Activated CD8-positive, alpha-beta T cell treated with anti-CD3 and anti-CD28 coated beads, Interleukin-2, amount 10 ng/mL, durations not matched to agents 7 days and 5 days (primary cell): ENCODE data around the gene SEC14L5. TPM values are rescaled to one million over a fixed set of nuclear protein-coding genes. Genes with fewer than 3 reads are reported as not detected.

ENCODE experiments used
- ATAC-seq: fragments of 150-1000 bp; cut with Tn5 transposase; one replicate; pipeline ENCODE4 v1.10.0; 2021; ENCODE audit warnings: moderate library complexity
- CTCF ChIA-PET: fragments of 350-600 bp; sonication (Branson Sonifier 250); formaldehyde crosslinking; loops from one replicate; lab custom pipeline; 2021; ENCODE audit warnings: antibody characterized with exemption; lab: Charles Lee
- POLR2A ChIA-PET: fragments of 350-600 bp; sonication (Branson Sonifier 250); formaldehyde crosslinking; loops from one replicate; lab custom pipeline; 2021; ENCODE audit warnings: antibody characterized with exemption; lab: Charles Lee
- DNase-seq: peaks from one replicate; pipeline ENCODE4 v3.0.0-alpha.2; 2020
- H3K27ac Mint-ChIP-seq: one replicate; pipeline ENCODE4 v1.8.0; 2021; ENCODE audit warnings: mild to moderate bottlenecking, mixed read lengths
- H3K27me3 Mint-ChIP-seq: one replicate; pipeline ENCODE4 v1.8.0; 2021; ENCODE audit warnings: low read depth, mixed read lengths
- H3K36me3 Mint-ChIP-seq: one replicate; pipeline ENCODE4 v1.8.0; 2021; ENCODE audit warnings: low read depth, mixed read lengths
- H3K4me1 Mint-ChIP-seq: one replicate; pipeline ENCODE4 v1.8.0; 2021; ENCODE audit warnings: low read depth, mixed read lengths
- H3K4me3 Mint-ChIP-seq: one replicate; pipeline ENCODE4 v1.8.0; 2021; ENCODE audit warnings: mild to moderate bottlenecking, mixed read lengths
- H3K9me3 Mint-ChIP-seq: one replicate; pipeline ENCODE4 v1.8.0; 2022; ENCODE audit warnings: mixed read lengths; ENCODE audit not compliant: insufficient read depth
- total RNA-seq, 2 experiments: library from RNA; stranded (reverse); gene quantifications; one replicate each; pipeline ENCODE4 v1.2.3, GENCODE V29; 2021

SEC14L5 gene
- total RNA-seq, 2 experiments from 2014 or later: not detected

DNA sequence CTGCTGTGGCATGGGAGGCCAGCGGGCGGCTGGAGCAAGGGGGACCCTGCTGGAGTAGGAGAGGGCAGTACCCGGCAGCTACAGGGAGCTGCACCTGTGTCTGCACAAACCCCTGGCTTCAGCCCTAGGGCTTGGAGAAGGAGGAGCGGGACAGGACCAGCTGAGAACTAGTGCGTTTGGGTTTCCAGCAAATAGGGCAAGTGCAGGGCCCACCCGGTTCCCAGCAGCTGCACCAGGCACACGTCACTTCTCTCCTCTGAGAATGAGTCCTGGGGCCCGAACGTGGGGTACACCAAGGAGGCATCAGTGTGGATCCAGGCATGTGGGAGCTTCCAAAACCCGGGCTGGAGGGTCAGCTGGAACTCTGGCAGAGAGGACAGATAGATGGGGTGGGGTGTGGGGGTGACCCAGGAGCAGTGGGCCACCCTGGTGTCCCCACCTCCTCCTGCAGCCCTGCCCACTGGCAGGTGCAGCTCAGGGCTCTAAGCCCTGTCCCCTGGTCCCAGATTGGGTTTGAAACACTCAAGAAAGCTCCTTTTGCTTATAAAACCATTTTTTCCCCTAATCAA lies 102.0 kb downstream of the SEC14L5 start:
- no peaks in the 10 kb centered on the region for H3K9me3 Mint-ChIP-seq
- ATAC-seq (no peak), DNase-seq (no peak)
- ChIA-PET CTCF (no interaction called here), POLR2A (no interaction called here)
- peaks cover 4% of the 10 kb centered on the region for H3K4me1 Mint-ChIP-seq
- H3K27me3 Mint-ChIP-seq: no peaks in the 10 kb centered on the region
- H3K27ac Mint-ChIP-seq: no peak overlapping the region
- H3K36me3 Mint-ChIP-seq: no peaks in the 10 kb centered on the region
- no peak overlapping the region for H3K4me3 Mint-ChIP-seq

DNA sequence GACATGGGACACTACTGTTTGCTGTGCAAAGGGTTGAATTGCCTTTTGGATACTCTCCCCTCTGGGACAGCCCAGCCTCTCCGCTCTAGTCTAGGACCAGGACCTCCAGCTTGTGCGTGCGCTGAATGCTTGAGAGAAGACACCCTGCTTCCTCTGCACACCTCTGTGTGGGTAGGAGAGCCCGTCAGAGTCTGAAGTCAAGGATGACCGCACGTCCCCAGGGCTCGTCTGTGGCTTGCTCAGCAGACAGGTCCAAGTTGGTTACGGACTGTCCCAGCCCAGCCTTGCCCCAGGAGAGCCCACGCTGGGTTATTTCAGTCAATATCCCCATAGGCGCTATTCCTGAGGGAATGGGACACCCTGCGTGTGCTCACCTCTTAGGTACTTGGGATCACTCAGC lies 103.9 kb downstream of the SEC14L5 start:
- Mint-ChIP-seq H3K36me3 (no peaks in the 10 kb centered on the region), H3K4me3 (no peak overlapping the region), H3K27ac (no peak overlapping the region), H3K4me1 (no peaks in the 10 kb centered on the region), H3K9me3 (no peaks in the 10 kb centered on the region), H3K27me3 (no peaks in the 10 kb centered on the region)
- no peak for ATAC-seq
- no peak for DNase-seq
- POLR2A ChIA-PET: interaction anchor here (1.5 kb wide), 1 partner anchor 9 kb away, joined by 4 read pairs; the partner anchor contains the start of gene ALG1
- CTCF ChIA-PET: no interaction called here

DNA sequence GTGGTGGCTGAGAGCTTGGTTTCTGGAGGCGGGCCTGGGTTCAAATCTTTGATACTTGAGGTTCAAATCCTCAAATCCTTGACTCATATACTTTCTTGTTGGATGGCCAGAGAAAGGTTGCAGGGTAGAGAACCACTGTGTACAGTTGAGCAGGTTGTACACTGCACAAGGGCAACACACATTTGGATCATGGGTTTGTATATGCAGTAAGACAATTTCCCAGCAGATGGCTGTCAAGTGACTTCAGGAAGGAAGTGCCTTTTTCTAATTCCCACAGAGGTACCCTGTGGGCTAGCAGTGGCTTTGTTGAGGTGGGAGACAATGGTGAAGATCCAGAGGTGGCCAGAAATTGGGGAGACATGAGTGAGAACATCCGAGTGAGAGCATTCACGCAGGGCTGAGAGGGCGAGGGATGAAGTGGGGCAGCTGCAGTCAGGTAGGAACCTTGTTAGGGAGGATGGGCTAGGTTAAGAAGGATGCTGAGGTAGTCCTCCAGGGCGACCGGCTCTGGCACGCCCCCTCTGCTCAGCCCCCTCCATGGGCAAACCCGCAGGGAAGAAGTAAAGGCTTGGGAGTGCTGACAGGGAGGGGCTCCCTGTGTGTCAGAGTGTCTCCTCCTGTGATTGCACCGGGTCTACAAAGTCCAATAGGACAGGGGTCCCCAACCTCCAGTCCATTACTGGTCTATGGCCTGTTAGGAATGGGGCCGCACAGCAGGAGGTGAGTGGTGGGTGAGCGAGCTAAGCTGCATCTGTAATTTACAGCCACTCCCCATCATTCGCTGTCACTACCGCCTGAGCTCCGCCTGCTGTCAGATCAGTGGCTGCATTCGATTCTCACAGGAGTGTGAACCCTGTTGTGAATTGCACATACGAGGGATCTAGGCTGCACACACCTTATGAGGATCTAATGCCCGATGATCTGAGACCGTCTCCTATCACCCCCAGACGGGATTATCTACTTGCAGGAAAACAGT lies 104.9 kb downstream of the SEC14L5 start:
- DNase-seq: no peak
- ChIA-PET CTCF (no interaction called here), POLR2A (interaction anchor here (1.5 kb wide), 1 partner anchor 8 kb away, joined by 4 read pairs; the partner anchor contains the start of gene ALG1)
- Mint-ChIP-seq H3K36me3 (no peaks in the 10 kb centered on the region), H3K27ac (no peak overlapping the region), H3K4me3 (no peak overlapping the region), H3K27me3 (no peaks in the 10 kb centered on the region), H3K4me1 (no peaks in the 10 kb centered on the region), H3K9me3 (no peaks in the 10 kb centered on the region)
- no peak for ATAC-seq

DNA sequence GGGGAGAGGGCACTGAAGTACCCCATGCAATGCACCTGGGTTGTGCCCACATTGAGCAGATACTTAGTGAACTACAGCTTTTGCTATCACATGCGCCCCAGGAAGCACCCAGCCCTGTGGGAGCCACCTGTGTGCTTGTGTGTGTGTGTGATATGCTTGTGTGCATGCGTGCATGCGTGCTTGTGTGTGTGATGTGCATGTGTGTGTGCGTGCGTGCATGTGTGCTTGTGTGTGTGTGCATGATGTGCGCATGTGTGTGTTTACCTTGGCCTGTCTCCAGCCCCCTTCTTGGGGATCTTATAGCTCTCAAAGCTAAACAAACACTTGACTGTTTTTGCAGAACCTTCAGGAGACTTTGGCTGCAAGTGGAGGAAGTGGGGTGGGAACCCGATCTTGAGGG lies 106.8 kb downstream of the SEC14L5 start:
- H3K27me3 Mint-ChIP-seq: no peaks in the 10 kb centered on the region
- POLR2A ChIA-PET: no interaction called here
- no peaks in the 10 kb centered on the region for H3K4me1 Mint-ChIP-seq
- DNase-seq (no peak), ATAC-seq (no peak)
- no peaks in the 10 kb centered on the region for H3K9me3 Mint-ChIP-seq
- CTCF ChIA-PET: no interaction called here
- H3K27ac Mint-ChIP-seq: no peak overlapping the region
- H3K4me3 Mint-ChIP-seq: no peak overlapping the region
- H3K36me3 Mint-ChIP-seq: no peaks in the 10 kb centered on the region

DNA sequence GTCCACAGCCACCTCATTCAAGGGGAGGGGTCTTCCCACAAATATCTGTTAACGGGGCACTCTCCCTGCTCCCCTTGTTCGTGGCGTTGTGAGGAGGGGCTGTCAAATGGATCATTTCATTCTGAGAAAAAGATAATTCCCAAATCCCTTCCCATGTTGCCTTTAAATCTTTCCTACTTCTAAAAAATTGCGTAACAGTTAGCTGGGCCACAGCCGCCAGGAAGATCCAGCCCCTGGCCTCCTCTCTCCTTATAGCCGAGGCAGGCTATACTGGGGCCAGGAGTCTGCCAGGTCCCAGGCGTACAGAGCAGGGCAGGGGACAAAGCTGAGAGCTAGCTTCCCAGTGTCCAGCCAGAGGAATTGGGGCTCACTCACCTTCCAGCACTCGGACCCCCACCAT lies 107.2 kb downstream of the SEC14L5 start:
- Mint-ChIP-seq H3K27me3 (no peaks in the 10 kb centered on the region), H3K4me3 (no peak overlapping the region), H3K36me3 (no peaks in the 10 kb centered on the region), H3K27ac (no peak overlapping the region), H3K9me3 (no peaks in the 10 kb centered on the region), H3K4me1 (no peaks in the 10 kb centered on the region)
- DNase-seq: no peak
- POLR2A ChIA-PET: no interaction called here
- CTCF ChIA-PET: no interaction called here
- ATAC-seq: no peak

DNA sequence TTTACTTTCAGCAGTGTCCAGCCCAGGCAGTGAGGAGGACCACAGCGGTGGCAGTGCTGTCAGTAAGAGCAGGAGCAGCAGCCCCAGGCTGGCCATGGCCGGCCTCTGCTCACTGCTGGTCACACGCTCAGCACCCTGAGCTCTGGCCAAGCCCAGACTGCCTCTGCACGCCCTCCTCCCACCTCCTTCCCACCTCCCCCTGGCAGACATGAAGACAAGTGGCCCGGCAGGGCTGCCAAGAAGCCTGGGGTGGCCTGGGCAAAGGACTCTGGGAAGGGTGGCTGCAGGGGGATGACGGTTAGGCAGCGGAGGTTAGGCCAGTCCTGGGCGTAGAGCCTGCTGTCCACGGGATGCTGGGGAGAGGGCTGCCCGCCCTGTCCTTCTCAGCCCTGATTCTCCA lies 107.7 kb downstream of the SEC14L5 start, which contains the start of gene C16orf89:
C16orf89 (minus strand) TSS at position 144 of the 400 bp plus-strand sequence; CDS start at position 96, 48 bp downstream.
- Mint-ChIP-seq H3K27me3 (no peaks in the 10 kb centered on the region), H3K9me3 (no peaks in the 10 kb centered on the region), H3K36me3 (no peaks in the 10 kb centered on the region), H3K27ac (no peak within 1 kb of the TSS), H3K4me1 (peaks cover 2% of the 10 kb centered on the region), H3K4me3 (no peak within 1 kb of the TSS)
- ATAC-seq: no peak
- CTCF ChIA-PET: interaction anchor here (1.5 kb wide), 1 partner anchor 9 kb away, joined by 8 read pairs; no protein-coding TSS in a partner anchor
- no peak for DNase-seq
- POLR2A ChIA-PET: no interaction called here

DNA sequence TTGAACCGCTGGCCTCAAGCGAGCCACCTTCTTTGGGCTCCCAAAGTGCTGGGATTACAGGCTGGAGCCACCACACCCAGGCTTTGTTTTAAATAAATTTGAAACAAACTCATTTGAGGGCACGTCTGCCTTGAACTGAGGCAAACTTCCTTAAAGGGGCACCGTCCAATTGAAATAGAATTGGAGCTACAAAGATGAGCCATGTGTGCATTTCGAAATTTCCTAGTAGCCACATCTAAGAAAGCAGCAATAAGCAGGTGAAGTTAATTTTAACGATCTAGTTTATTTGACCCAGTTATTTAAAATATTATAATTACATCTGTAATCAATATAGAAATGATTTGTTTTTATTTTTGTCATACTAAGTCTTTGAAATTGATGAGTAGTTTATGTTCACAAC lies 108.4 kb downstream of the SEC14L5 start:
- Mint-ChIP-seq H3K27ac (no peak overlapping the region), H3K4me3 (no peak overlapping the region), H3K27me3 (no peaks in the 10 kb centered on the region), H3K36me3 (no peaks in the 10 kb centered on the region), H3K4me1 (peaks cover 9% of the 10 kb centered on the region), H3K9me3 (no peaks in the 10 kb centered on the region)
- POLR2A ChIA-PET: no interaction called here
- CTCF ChIA-PET: interaction anchor here (1.5 kb wide), 1 partner anchor 10 kb away, joined by 8 read pairs; no protein-coding TSS in a partner anchor
- DNase-seq: no peak
- ATAC-seq: no peak

Other genes with a start within 250 kb of the SEC14L5 start
- 10 to 100 TPM; 17.0 to 17.2 TPM for gene ANKS3, start 224.1 kb upstream of the SEC14L5 start, total RNA-seq
- under 1 TPM; 0.39 to 0.68 TPM for gene DNAAF8, start 223.8 kb upstream of the SEC14L5 start, total RNA-seq
- gene ZNF500, start 191.2 kb upstream of the SEC14L5 start, total RNA-seq: 10 to 100 TPM; 14.0 to 14.9 TPM
- gene SEPTIN12, start 170.0 kb upstream of the SEC14L5 start, total RNA-seq: not detected
- not detected for gene SMIM22, start 163.0 kb upstream of the SEC14L5 start, total RNA-seq
- gene ROGDI, start 155.7 kb upstream of the SEC14L5 start, total RNA-seq: 10 to 100 TPM; 12.3 to 13.1 TPM
- gene GLYR1, start 111.0 kb upstream of the SEC14L5 start, total RNA-seq: 10 to 100 TPM; 92.2 to 95.7 TPM
- 10 to 100 TPM; 42.1 to 44.1 TPM for gene UBN1, start 110.8 kb upstream of the SEC14L5 start, total RNA-seq
- gene PPL, start 21.2 kb upstream of the SEC14L5 start, total RNA-seq: not detected
- 10 to 100 TPM; 15.6 TPM for gene NAGPA, start 75.6 kb downstream of the SEC14L5 start, total RNA-seq
- not detected for gene C16orf89, start 107.6 kb downstream of the SEC14L5 start, total RNA-seq
- gene ALG1, start 113.5 kb downstream of the SEC14L5 start, total RNA-seq: 10 to 100 TPM; 23.8 to 25.8 TPM
- gene EEF2KMT, start 139.5 kb downstream of the SEC14L5 start, total RNA-seq: 10 to 100 TPM; 11.2 to 11.5 TPM